Hepatocyte (in vitro differentiated cells): ENCODE measurements around the gene HGD. TPM values are rescaled to one million over a fixed set of nuclear protein-coding genes. Genes with fewer than 3 reads are reported as not detected.

Experiments used
- DNase-seq: peaks from one replicate; pipeline ENCODE4 v3.0.0-alpha.2; 2016; ENCODE audit warnings: low spot score
- H2AFZ ChIP-seq: fragments of 200-600 bp; sonication (generic); 2 replicates; pipeline ENCODE4 v1.6.0; 2016; ENCODE audit warnings: antibody characterized with exemption, mild to moderate bottlenecking
- H3K27ac ChIP-seq: fragments of 200-600 bp; sonication (generic); 2 replicates; pipeline ENCODE4 v1.5.1; 2016; ENCODE audit warnings: mild to moderate bottlenecking
- H3K27me3 ChIP-seq: fragments of 200-600 bp; sonication (generic); 2 replicates; pipeline ENCODE4 v1.6.1; 2016
- H3K36me3 ChIP-seq: fragments of 200-600 bp; sonication (generic); replicated peaks from 2 replicates; pipeline ENCODE4 v1.5.1; 2016; ENCODE audit warnings: low read depth; ENCODE audit not compliant: insufficient read depth
- H3K4me1 ChIP-seq: fragments of 200-600 bp; sonication (generic); 2 replicates; pipeline ENCODE4 v1.5.1; 2016; ENCODE audit warnings: mild to moderate bottlenecking, moderate library complexity; ENCODE audit not compliant: insufficient read depth
- H3K4me2 ChIP-seq: fragments of 200-600 bp; sonication (generic); 2 replicates; pipeline ENCODE4 v1.6.0; 2016
- H3K4me3 ChIP-seq: fragments of 200-600 bp; sonication (generic); 2 replicates; pipeline ENCODE4 v1.5.1; 2016; ENCODE audit warnings: mild to moderate bottlenecking
- H3K79me2 ChIP-seq: fragments of 200-600 bp; sonication (generic); 2 replicates; pipeline ENCODE4 v1.6.0; 2017; ENCODE audit warnings: mild to moderate bottlenecking
- H3K9me2 ChIP-seq: fragments of 200-600 bp; sonication (generic); replicated peaks from 2 replicates; pipeline ENCODE4 v1.6.0; 2017; ENCODE audit warnings: mild to moderate bottlenecking; ENCODE audit not compliant: insufficient read depth
- H3K9me3 ChIP-seq: fragments of 200-600 bp; sonication (generic); 2 replicates; pipeline ENCODE4 v1.5.1; 2016; ENCODE audit warnings: low read depth, mild to moderate bottlenecking
- H4K20me1 ChIP-seq: fragments of 200-600 bp; sonication (generic); 2 replicates; pipeline ENCODE4 v1.6.0; 2016; ENCODE audit warnings: mild to moderate bottlenecking; ENCODE audit not compliant: insufficient read depth, poor library complexity, severe bottlenecking
- CTCF ChIP-seq: fragments of 200-600 bp; sonication (generic); IDR thresholded peaks from 2 replicates; pipeline ENCODE4 v1.5.1; 2016; ENCODE audit warnings: antibody characterized with exemption, mild to moderate bottlenecking; ENCODE audit not compliant: poor library complexity
- EZH2 ChIP-seq: fragments of 200-600 bp; sonication (generic); IDR thresholded peaks from 2 replicates; pipeline ENCODE4 v1.6.1; 2016; ENCODE audit warnings: antibody characterized with exemption, mild to moderate bottlenecking, borderline replicate concordance
- EZH2phosphoT487 ChIP-seq: fragments of 200-600 bp; sonication (generic); IDR thresholded peaks from one replicate; pipeline ENCODE4 v1.6.1; 2018; ENCODE audit warnings: antibody characterized with exemption, mild to moderate bottlenecking, low read depth, moderate library complexity; ENCODE audit not compliant: unreplicated experiment, severe bottlenecking
- WGBS: methylation state at CpG from one replicate; pipeline ENCODE4 v1.1.6; 2016; ENCODE audit warnings: low lambda C conversion rate; ENCODE audit errors: missing lambda C conversion rate; 5-methylcytosine and 5-hydroxymethylcytosine counted together
- polyA plus RNA-seq: library from polyadenylated mRNA; unstranded; fragments of >200 nt; fragmentation: Nextera tagmentation; extraction: Ambion mirVana; gene quantifications from 2 replicates; pipeline ENCODE4 v1.2.1, GENCODE V29; 2016
- total RNA-seq: library from RNA; depleted of rRNA; stranded (reverse); fragments of >200 nt; gene quantifications from 2 replicates; pipeline ENCODE4 v1.2.3, GENCODE V29; 2014

HGD gene
- total and polyA plus RNA-seq, 2 experiments from 2014 or later: 63.6 to 64.6 TPM

- H3K9me2 ChIP-seq: no peaks in the 10 kb centered on the region
- H3K27me3 ChIP-seq: no peaks in the 10 kb centered on the region
- H3K9me3 ChIP-seq: no peaks in the 10 kb centered on the region
- WGBS: 58% methylated on average over 1 of the region's 1 CpG
- no peak for TF ChIP-seq EZH2phosphoT487
- TF ChIP-seq EZH2: no peak
- TF ChIP-seq CTCF: no peak
- peak overlapping the region; percentile 83 for H3K4me2 ChIP-seq
- H2AFZ ChIP-seq: no peak overlapping the region
- H3K27ac ChIP-seq: no peak overlapping the region
- H3K36me3 ChIP-seq: no peaks in the 10 kb centered on the region
- no peak for DNase-seq
- peaks cover 39% of the 10 kb centered on the region for H3K79me2 ChIP-seq
- peak overlapping the region; percentile 39 for H3K4me3 ChIP-seq
- H3K4me1 ChIP-seq: peaks cover 34% of the 10 kb centered on the region
- peaks cover 13% of the 10 kb centered on the region for H4K20me1 ChIP-seq
These were observed 84.5 kb downstream of the HGD start for GRCh38 chr3:120597445-120598049.

- H3K4me2 ChIP-seq: peak overlapping the region; percentile 83
- peak overlapping the region; percentile 39 for H3K4me3 ChIP-seq
- peaks cover 13% of the 10 kb centered on the region for H4K20me1 ChIP-seq
- no peak for DNase-seq
- no peaks in the 10 kb centered on the region for H3K9me3 ChIP-seq
- WGBS: 50% methylated on average over 3 of the region's 3 CpGs
- peaks cover 39% of the 10 kb centered on the region for H3K79me2 ChIP-seq
- H2AFZ ChIP-seq: peak overlapping the region; percentile 58
- H3K27ac ChIP-seq: peak overlapping the region; percentile 93
- no peaks in the 10 kb centered on the region for H3K27me3 ChIP-seq
- H3K4me1 ChIP-seq: peaks cover 34% of the 10 kb centered on the region
- no peaks in the 10 kb centered on the region for H3K36me3 ChIP-seq
- TF ChIP-seq EZH2phosphoT487 (no peak), EZH2 (no peak), CTCF (no peak)
- no peaks in the 10 kb centered on the region for H3K9me2 ChIP-seq
These were observed 85.2 kb downstream of the HGD start for GRCh38 chr3:120596853-120597223.

- Histone ChIP-seq H3K4me2 (peak within 1 kb of the TSS; percentile 83), H3K36me3 (no peaks in the 10 kb centered on the region), H3K79me2 (peaks cover 39% of the 10 kb centered on the region), H3K9me2 (no peaks in the 10 kb centered on the region), H3K9me3 (no peaks in the 10 kb centered on the region), H2AFZ (peak within 1 kb of the TSS; percentile 72), H3K27me3 (no peaks in the 10 kb centered on the region), H3K4me3 (peak within 1 kb of the TSS; percentile 51), H4K20me1 (peaks cover 13% of the 10 kb centered on the region), H3K4me1 (peaks cover 34% of the 10 kb centered on the region), H3K27ac (peak within 1 kb of the TSS; percentile 93)
- 1% methylated on average over 53 of the region's 53 CpGs for WGBS
- peak; percentile 100 for DNase-seq
- TF ChIP-seq EZH2phosphoT487: no peak
- TF ChIP-seq CTCF: no peak
- no peak for TF ChIP-seq EZH2
These were observed 85.8 kb downstream of the HGD start, which contains the start of gene NDUFB4 for GRCh38 chr3:120596116-120596852. TSS of gene NDUFB4 (plus strand) at chr3:120596336. CDS start at chr3:120596360, 24 bp downstream.
